SK-N-SH treated with all-trans-retinoic acid at 6 μM for 48 hours (cell line): ENCODE results near the gene MOAP1.

ENCODE experiments used
- ATAC-seq: fragments of 200-7000 bp; cut with Tn5 transposase; 3 replicates; pipeline ENCODE4 v1.9.1; 2020; ENCODE audit warnings: mild to moderate bottlenecking, moderate library complexity
- BACH2 ChIP-seq: fragments of 250-450 bp; sonication (Bioruptor Pico); IDR thresholded peaks from 2 replicates; pipeline ENCODE4 v1.9.0; 2021; ENCODE audit warnings: mild to moderate bottlenecking, borderline replicate concordance
- CSDC2 ChIP-seq: fragments of 250-450 bp; sonication (Bioruptor Pico); IDR thresholded peaks from 2 replicates; pipeline ENCODE4 v1.5.0; 2020; ENCODE audit warnings: mild to moderate bottlenecking, moderate library complexity
- GLIS3 ChIP-seq: fragments of 250-450 bp; sonication (Bioruptor Pico); IDR thresholded peaks from 2 replicates; pipeline ENCODE4 v1.5.0; 2020; ENCODE audit warnings: mild to moderate bottlenecking, moderate library complexity
- ISL1 ChIP-seq: fragments of 250-450 bp; sonication (Bioruptor Pico); IDR thresholded peaks from 2 replicates; pipeline ENCODE4 v2.1.2; 2022; ENCODE audit warnings: mild to moderate bottlenecking, moderate library complexity
- OSR1 ChIP-seq: fragments of 250-450 bp; sonication (Bioruptor Pico); IDR thresholded peaks from 2 replicates; pipeline ENCODE4 v1.8.0; 2022; ENCODE audit warnings: moderate library complexity, mild to moderate bottlenecking, inconsistent platforms
- PATZ1 ChIP-seq: fragments of 250-450 bp; sonication (Bioruptor Pico); IDR thresholded peaks from 2 replicates; pipeline ENCODE4 v1.8.0; 2020; ENCODE audit warnings: mild to moderate bottlenecking, moderate library complexity, borderline replicate concordance
- PPARA ChIP-seq: fragments of 250-450 bp; sonication (Bioruptor Pico); IDR thresholded peaks from 2 replicates; pipeline ENCODE4 v1.5.0; 2020; ENCODE audit warnings: mild to moderate bottlenecking, borderline replicate concordance
- RARB ChIP-seq: fragments of 250-450 bp; sonication (Bioruptor Pico); IDR thresholded peaks from 2 replicates; pipeline ENCODE4 v1.8.0; 2021; ENCODE audit warnings: mild to moderate bottlenecking, moderate library complexity
- SNAI2 ChIP-seq: fragments of 250-450 bp; sonication (Bioruptor Pico); IDR thresholded peaks from 2 replicates; pipeline ENCODE4 v1.5.0; 2020; ENCODE audit warnings: mild to moderate bottlenecking, moderate library complexity
- TCF4 ChIP-seq: fragments of 250-450 bp; sonication (Bioruptor Pico); IDR thresholded peaks from 2 replicates; pipeline ENCODE4 v1.8.0; 2021; ENCODE audit warnings: mild to moderate bottlenecking, moderate library complexity, borderline replicate concordance
- TOX ChIP-seq: fragments of 250-450 bp; sonication (Bioruptor Pico); IDR thresholded peaks from 2 replicates; pipeline ENCODE4 v1.8.0; 2021; ENCODE audit warnings: mild to moderate bottlenecking, moderate library complexity, borderline replicate concordance
- TSHZ2 ChIP-seq: fragments of 250-450 bp; sonication (Bioruptor Pico); IDR thresholded peaks from 2 replicates; pipeline ENCODE4 v1.5.0; 2020; ENCODE audit warnings: mild to moderate bottlenecking, moderate library complexity
- ZC3H10 ChIP-seq: fragments of 250-450 bp; sonication (Bioruptor Pico); IDR thresholded peaks from 2 replicates; pipeline ENCODE4 v1.5.1; 2021; ENCODE audit warnings: mild to moderate bottlenecking, moderate library complexity
- ZNF565 ChIP-seq: fragments of 450-650 bp; formaldehyde crosslinking; conservative IDR thresholded peaks from 2 replicates; pipeline ENCODE4 v1.5.0; 2020; ENCODE audit warnings: low read depth, mild to moderate bottlenecking, moderate library complexity
- ZNF70 ChIP-seq: fragments of 450-650 bp; formaldehyde crosslinking; IDR thresholded peaks from 2 replicates; pipeline ENCODE4 v1.5.0; 2020; ENCODE audit warnings: mild to moderate bottlenecking, moderate library complexity
- ZNF8 ChIP-seq: fragments of 450-650 bp; formaldehyde crosslinking; IDR thresholded peaks from 2 replicates; pipeline ENCODE4 v1.5.0; 2020; ENCODE audit warnings: mild to moderate bottlenecking, moderate library complexity
- TF ChIP-seq, protein P1 (sequence below): fragments of 250-450 bp; sonication (Bioruptor Pico); IDR thresholded peaks from 2 replicates; pipeline ENCODE4 v1.5.1; 2020; ENCODE audit warnings: low read depth, mild to moderate bottlenecking, moderate library complexity
- TF ChIP-seq, protein P2 (sequence below): fragments of 250-450 bp; sonication (Bioruptor Pico); IDR thresholded peaks from 2 replicates; pipeline ENCODE4 v1.5.1; 2021; ENCODE audit warnings: mild to moderate bottlenecking, moderate library complexity

Gene MOAP1

GRCh38 chr14:93186956-93187355 is 2.3 kb upstream of the MOAP1 start:
- no peak for TF ChIP-seq CSDC2 (CRISPR knock-in tag)
- TF ChIP-seq ZC3H10 (CRISPR knock-in tag) = no peak
- TF ChIP-seq, protein P1, sequence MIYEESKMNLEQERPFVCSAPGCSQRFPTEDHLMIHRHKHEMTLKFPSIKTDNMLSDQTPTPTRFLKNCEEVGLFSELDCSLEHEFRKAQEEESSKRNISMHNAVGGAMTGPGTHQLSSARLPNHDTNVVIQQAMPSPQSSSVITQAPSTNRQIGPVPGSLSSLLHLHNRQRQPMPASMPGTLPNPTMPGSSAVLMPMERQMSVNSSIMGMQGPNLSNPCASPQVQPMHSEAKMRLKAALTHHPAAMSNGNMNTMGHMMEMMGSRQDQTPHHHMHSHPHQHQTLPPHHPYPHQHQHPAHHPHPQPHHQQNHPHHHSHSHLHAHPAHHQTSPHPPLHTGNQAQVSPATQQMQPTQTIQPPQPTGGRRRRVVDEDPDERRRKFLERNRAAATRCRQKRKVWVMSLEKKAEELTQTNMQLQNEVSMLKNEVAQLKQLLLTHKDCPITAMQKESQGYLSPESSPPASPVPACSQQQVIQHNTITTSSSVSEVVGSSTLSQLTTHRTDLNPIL (CRISPR knock-in tag) = no peak
- TF ChIP-seq SNAI2 (CRISPR knock-in tag) = no peak
- TF ChIP-seq, protein P2, sequence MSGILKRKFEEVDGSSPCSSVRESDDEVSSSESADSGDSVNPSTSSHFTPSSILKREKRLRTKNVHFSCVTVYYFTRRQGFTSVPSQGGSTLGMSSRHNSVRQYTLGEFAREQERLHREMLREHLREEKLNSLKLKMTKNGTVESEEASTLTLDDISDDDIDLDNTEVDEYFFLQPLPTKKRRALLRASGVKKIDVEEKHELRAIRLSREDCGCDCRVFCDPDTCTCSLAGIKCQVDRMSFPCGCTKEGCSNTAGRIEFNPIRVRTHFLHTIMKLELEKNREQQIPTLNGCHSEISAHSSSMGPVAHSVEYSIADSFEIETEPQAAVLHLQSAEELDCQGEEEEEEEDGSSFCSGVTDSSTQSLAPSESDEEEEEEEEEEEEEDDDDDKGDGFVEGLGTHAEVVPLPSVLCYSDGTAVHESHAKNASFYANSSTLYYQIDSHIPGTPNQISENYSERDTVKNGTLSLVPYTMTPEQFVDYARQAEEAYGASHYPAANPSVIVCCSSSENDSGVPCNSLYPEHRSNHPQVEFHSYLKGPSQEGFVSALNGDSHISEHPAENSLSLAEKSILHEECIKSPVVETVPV (CRISPR knock-in tag) = no peak
- TF ChIP-seq ZNF565 = no peak
- TF ChIP-seq GLIS3 = no peak
- TF ChIP-seq PPARA = no peak
- no peak for TF ChIP-seq BACH2 (CRISPR knock-in tag)
- TF ChIP-seq ISL1 (CRISPR knock-in tag) = no peak
- no peak for TF ChIP-seq TSHZ2
- no peak for TF ChIP-seq PATZ1 (CRISPR knock-in tag)
- TF ChIP-seq RARB (CRISPR knock-in tag) = no peak
- TF ChIP-seq ZNF8 (CRISPR knock-in tag) = no peak
- no peak for TF ChIP-seq TOX (CRISPR knock-in tag)
- ATAC-seq = no peak

DNA sequence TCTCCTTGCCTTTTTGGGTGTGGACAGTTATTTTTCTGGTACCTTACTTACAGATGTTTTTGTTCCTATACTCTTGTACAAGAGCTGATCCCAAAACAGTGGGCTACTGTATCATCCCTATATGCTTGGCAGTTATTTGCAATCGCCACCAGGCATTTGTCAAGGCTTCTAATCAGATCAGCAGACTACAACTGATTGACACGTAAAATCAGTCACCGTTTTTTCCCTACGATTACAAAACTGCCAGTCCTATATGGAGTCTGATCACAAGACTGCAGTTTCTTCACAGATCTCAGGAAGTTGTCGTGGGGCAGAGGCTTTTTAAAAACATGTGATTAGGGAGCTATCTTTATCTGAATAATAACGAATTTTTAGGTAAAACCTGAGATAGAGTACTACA is 1.8 kb upstream of the MOAP1 start:
- no peak for TF ChIP-seq ZNF565
- no peak for TF ChIP-seq OSR1 (CRISPR knock-in tag)
- TF ChIP-seq, protein P1 (CRISPR knock-in tag) = no peak
- TF ChIP-seq ZC3H10 (CRISPR knock-in tag) = no peak
- no peak for TF ChIP-seq TCF4 (CRISPR knock-in tag)
- TF ChIP-seq TSHZ2 = no peak
- no peak for TF ChIP-seq ISL1 (CRISPR knock-in tag)
- TF ChIP-seq ZNF70 = no peak
- no peak for TF ChIP-seq ZNF8 (CRISPR knock-in tag)
- no peak for TF ChIP-seq TOX (CRISPR knock-in tag)
- TF ChIP-seq, protein P2 (CRISPR knock-in tag) = no peak
- no peak for TF ChIP-seq CSDC2 (CRISPR knock-in tag)
- no peak for TF ChIP-seq RARB (CRISPR knock-in tag)
- ATAC-seq = no peak
